SK-N-SH (cell line): ENCODE measurements around the gene RNGTT. TPM values are rescaled to one million over a fixed set of nuclear protein-coding genes. Genes with fewer than 3 reads are reported as not detected.

Experiments
- CTCF ChIA-PET: fragments of 300-600, 350-600 bp; formaldehyde crosslinking; extraction: SDS; loops from one replicate; lab custom pipeline; 2021; lab: Yijun Ruan, JAX
- POLR2A ChIA-PET: fragments of 350-600 bp; sonication (Branson Sonifier 250); formaldehyde crosslinking; extraction: SDS; loops from one replicate; lab custom pipeline; 2020; ENCODE audit warnings: antibody characterized with exemption, inconsistent platforms; lab: Yijun Ruan, JAX
- DNase-seq: peaks from one replicate; pipeline ENCODE4 v3.0.0; 2012
- H2AFZ ChIP-seq: fragments of 200-600 bp; sonication (generic); 2 replicates; pipeline ENCODE4 v1.8.1; 2016; ENCODE audit warnings: antibody characterized with exemption, mild to moderate bottlenecking, low read depth
- H3F3A ChIP-seq: fragments of 200-600 bp; sonication (generic); replicated peaks from 2 replicates; pipeline ENCODE3; 2016; ENCODE audit warnings: antibody characterized with exemption, mild to moderate bottlenecking; ENCODE audit not compliant: insufficient read depth
- H3K27ac ChIP-seq, 2 experiments: fragments of 200-500 bp in 1 of 2; fragments of 200-600 bp in 1 of 2; sonication (Bioruptor generic) in 1 of 2; sonication (generic), shearing (Covaris generic) in 1 of 2; 2 replicates each; pipeline versions ENCODE4 v1.5.1 to v1.6.1; 2014 to 2016; ENCODE audit warnings: low read depth in 2 of 2, inconsistent platforms in 1 of 2, low read length in 1 of 2, mild to moderate bottlenecking in 1 of 2, mixed read lengths in 1 of 2
- H3K27me3 ChIP-seq: fragments of 200-600 bp; sonication (generic), shearing (Covaris generic); 2 replicates; pipeline ENCODE4 v1.6.1; 2016; ENCODE audit warnings: mixed run types; ENCODE audit not compliant: insufficient read depth
- H3K36me3 ChIP-seq, 2 experiments: fragments of 200-500 bp in 1 of 2; fragments of 200-600 bp in 1 of 2; sonication (Bioruptor generic) in 1 of 2; sonication (generic) in 1 of 2; replicated peaks in 1 of 2; 2 replicates each; pipeline versions ENCODE3 to v1.5.1; 2014 to 2016; ENCODE audit warnings: low read length in 1 of 2, mild to moderate bottlenecking in 1 of 2; ENCODE audit not compliant: insufficient read depth in 2 of 2, control insufficient read depth in 1 of 2
- H3K4me1 ChIP-seq, 2 experiments: fragments of 200-500 bp in 1 of 2; fragments of 200-600 bp in 1 of 2; sonication (Bioruptor generic) in 1 of 2; sonication (generic), shearing (Covaris generic) in 1 of 2; 2 replicates each; pipeline versions ENCODE4 v1.5.1 to v1.6.1; 2014 to 2016; ENCODE audit warnings: low read depth in 1 of 2, low read length in 1 of 2, mixed run types in 1 of 2; ENCODE audit not compliant: insufficient read depth in 2 of 2, control insufficient read depth in 1 of 2
- H3K4me2 ChIP-seq: fragments of 200-600 bp; sonication (generic), shearing (Covaris generic); 2 replicates; pipeline ENCODE4 v1.6.1; 2017; ENCODE audit warnings: mixed run types
- H3K4me3 ChIP-seq, 2 experiments: fragments of 200-500 bp in 1 of 2; fragments of 200-600 bp in 1 of 2; sonication (Bioruptor generic) in 1 of 2; sonication (generic), shearing (Covaris generic) in 1 of 2; 2 replicates each; pipeline versions ENCODE4 v1.5.1 to v1.8.1; 2014 to 2016; ENCODE audit warnings: low read depth in 2 of 2, inconsistent platforms in 1 of 2, low read length in 1 of 2, mild to moderate bottlenecking in 1 of 2, mixed read lengths in 1 of 2, moderate library complexity in 1 of 2
- H3K79me2 ChIP-seq: fragments of 200-600 bp; sonication (generic); 2 replicates; pipeline ENCODE4 v1.8.1; 2017; ENCODE audit warnings: mild to moderate bottlenecking; ENCODE audit not compliant: insufficient read depth
- H3K9ac ChIP-seq: fragments of 200-600 bp; sonication (generic); 2 replicates; pipeline ENCODE4 v1.6.1; 2017; ENCODE audit warnings: mixed run types
- H3K9me2 ChIP-seq: fragments of 200-600 bp; sonication (generic); 2 replicates; pipeline ENCODE4 v1.6.1; 2017; ENCODE audit warnings: mixed run types
- H3K9me3 ChIP-seq: fragments of 200-600 bp; sonication (generic); 2 replicates; pipeline ENCODE4 v1.6.1; 2017; ENCODE audit warnings: mixed run types, mild to moderate bottlenecking, moderate library complexity
- H4K20me1 ChIP-seq: fragments of 200-600 bp; sonication (generic); 2 replicates; pipeline ENCODE4 v1.6.1; 2017; ENCODE audit warnings: mild to moderate bottlenecking, mixed run types; ENCODE audit not compliant: insufficient read depth
- EZH2phosphoT487 ChIP-seq: fragments of 200-600 bp; sonication (generic); IDR thresholded peaks from 2 replicates; pipeline ENCODE4 v1.6.1; 2017; ENCODE audit warnings: low read depth, mixed run types, mild to moderate bottlenecking, antibody characterized with exemption, moderate library complexity, borderline replicate concordance
- GABPA ChIP-seq: IDR thresholded peaks from 2 replicates; pipeline ENCODE4 v1.4.0; 2012; ENCODE audit warnings: low read depth, mild to moderate bottlenecking
- GATA2 ChIP-seq: sonication (generic); formaldehyde crosslinking; IDR thresholded peaks from 2 replicates; pipeline ENCODE4 v1.5.0; 2020; ENCODE audit warnings: mild to moderate bottlenecking, missing genetic modification reagents
- IRF3 ChIP-seq: fragments of 150-350 bp; IDR thresholded peaks from 2 replicates; pipeline ENCODE4 v1.6.1; 2016; ENCODE audit warnings: mild to moderate bottlenecking, low read depth, low read length
- MAX ChIP-seq: IDR thresholded peaks from 2 replicates; pipeline ENCODE4 v1.4.0; 2012; ENCODE audit warnings: low read depth
- MEF2A ChIP-seq: IDR thresholded peaks from 2 replicates; pipeline ENCODE4 v1.4.0; 2012; ENCODE audit warnings: low read depth, borderline replicate concordance
- MXI1 ChIP-seq: IDR thresholded peaks from 2 replicates; pipeline ENCODE4 v1.6.1; 2012; ENCODE audit warnings: mild to moderate bottlenecking, low read depth, low read length, improper control_type of control experiment
- PBX3 ChIP-seq: IDR thresholded peaks from 2 replicates; pipeline ENCODE4; 2012
- RAD21 ChIP-seq: IDR thresholded peaks from 2 replicates; pipeline ENCODE4 v1.6.1; 2012; ENCODE audit warnings: mild to moderate bottlenecking, low read length
- RCOR1 ChIP-seq: fragments of 150-350 bp; IDR thresholded peaks from 2 replicates; pipeline ENCODE4 v1.6.1; 2017; ENCODE audit warnings: antibody characterized with exemption, low read length
- REST ChIP-seq: IDR thresholded peaks from 2 replicates; pipeline ENCODE4 v1.6.1; 2012; ENCODE audit warnings: mild to moderate bottlenecking, low read depth, low read length, moderate library complexity
- TAF1 ChIP-seq: IDR thresholded peaks from 2 replicates; pipeline ENCODE4 v1.6.1; 2012; ENCODE audit warnings: low read depth, mild to moderate bottlenecking, low read length, moderate library complexity, borderline replicate concordance
- USF2 ChIP-seq: fragments of 150-350 bp; IDR thresholded peaks from 2 replicates; pipeline ENCODE4 v1.6.1; 2017; ENCODE audit warnings: antibody characterized with exemption, low read length, low read depth, borderline replicate concordance
- ZBTB33 ChIP-seq: IDR thresholded peaks from 2 replicates; pipeline ENCODE4 v1.4.0; 2012; ENCODE audit warnings: low read depth, borderline replicate concordance
- WGBS: methylation state at CpG from one replicate; pipeline ENCODE4 v1.1.6; 2017; ENCODE audit warnings: low lambda C conversion rate; 5-methylcytosine and 5-hydroxymethylcytosine counted together
- polyA plus RNA-seq, 3 experiments: library from polyadenylated mRNA; depleted of rRNA; stranded (reverse); fragments of >200 nt; gene quantifications; 2 replicates each; pipeline ENCODE4 v1.2.3, GENCODE V29; 2012
- TF ChIP-seq, protein P1 (sequence below): IDR thresholded peaks from 2 replicates; pipeline ENCODE4 v1.4.0; 2012; ENCODE audit warnings: low read depth, borderline replicate concordance
- TF ChIP-seq, protein P2 (sequence below): fragments of 200-600 bp; sonication (generic); IDR thresholded peaks from 2 replicates; pipeline ENCODE4 v1.6.1; 2017; ENCODE audit warnings: antibody characterized with exemption, mild to moderate bottlenecking, moderate library complexity

The RNGTT gene
- polyA plus RNA-seq, 1 of the 3 experiments (the other 2 are of a cell fraction) = 3.3 TPM

DNA sequence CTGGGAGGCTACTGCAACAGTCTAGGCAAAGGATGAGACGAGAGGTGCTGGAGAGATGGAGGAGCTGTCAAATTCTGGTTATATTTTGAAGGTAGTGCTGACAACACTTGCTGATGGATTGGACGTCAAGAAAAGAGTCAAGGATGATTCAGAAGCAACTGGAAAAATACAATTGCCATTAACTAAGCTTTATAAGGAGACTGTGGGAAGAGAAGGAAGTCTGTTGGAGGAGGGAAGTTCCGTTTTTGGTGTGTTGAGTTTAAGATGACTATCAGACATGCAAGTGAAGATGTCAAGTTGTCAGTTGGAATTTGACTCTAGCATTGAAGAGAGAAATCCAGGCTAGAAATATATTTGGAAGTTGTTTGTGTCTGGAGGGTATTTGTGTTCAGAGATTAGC lies 358.1 kb downstream of the RNGTT start:
- TF ChIP-seq IRF3 (no peak), MAX (no peak), GABPA (no peak), MXI1 (no peak), RAD21 (no peak), PBX3 (no peak), RCOR1 (no peak), EZH2phosphoT487 (no peak), GATA2 (no peak), ZBTB33 (no peak), TAF1 (no peak), MEF2A (no peak), REST (no peak), USF2 (no peak)
- TF ChIP-seq, protein P1, sequence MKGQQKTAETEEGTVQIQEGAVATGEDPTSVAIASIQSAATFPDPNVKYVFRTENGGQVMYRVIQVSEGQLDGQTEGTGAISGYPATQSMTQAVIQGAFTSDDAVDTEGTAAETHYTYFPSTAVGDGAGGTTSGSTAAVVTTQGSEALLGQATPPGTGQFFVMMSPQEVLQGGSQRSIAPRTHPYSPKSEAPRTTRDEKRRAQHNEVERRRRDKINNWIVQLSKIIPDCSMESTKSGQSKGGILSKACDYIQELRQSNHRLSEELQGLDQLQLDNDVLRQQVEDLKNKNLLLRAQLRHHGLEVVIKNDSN = no peak
- TF ChIP-seq, protein P2, sequence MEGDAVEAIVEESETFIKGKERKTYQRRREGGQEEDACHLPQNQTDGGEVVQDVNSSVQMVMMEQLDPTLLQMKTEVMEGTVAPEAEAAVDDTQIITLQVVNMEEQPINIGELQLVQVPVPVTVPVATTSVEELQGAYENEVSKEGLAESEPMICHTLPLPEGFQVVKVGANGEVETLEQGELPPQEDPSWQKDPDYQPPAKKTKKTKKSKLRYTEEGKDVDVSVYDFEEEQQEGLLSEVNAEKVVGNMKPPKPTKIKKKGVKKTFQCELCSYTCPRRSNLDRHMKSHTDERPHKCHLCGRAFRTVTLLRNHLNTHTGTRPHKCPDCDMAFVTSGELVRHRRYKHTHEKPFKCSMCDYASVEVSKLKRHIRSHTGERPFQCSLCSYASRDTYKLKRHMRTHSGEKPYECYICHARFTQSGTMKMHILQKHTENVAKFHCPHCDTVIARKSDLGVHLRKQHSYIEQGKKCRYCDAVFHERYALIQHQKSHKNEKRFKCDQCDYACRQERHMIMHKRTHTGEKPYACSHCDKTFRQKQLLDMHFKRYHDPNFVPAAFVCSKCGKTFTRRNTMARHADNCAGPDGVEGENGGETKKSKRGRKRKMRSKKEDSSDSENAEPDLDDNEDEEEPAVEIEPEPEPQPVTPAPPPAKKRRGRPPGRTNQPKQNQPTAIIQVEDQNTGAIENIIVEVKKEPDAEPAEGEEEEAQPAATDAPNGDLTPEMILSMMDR = no peak
- H3K4me1 ChIP-seq = no peaks in the 10 kb centered on the region
- no peaks in the 10 kb centered on the region for H3F3A ChIP-seq
- no peak overlapping the region for H2AFZ ChIP-seq
- H3K4me3 ChIP-seq = no peak overlapping the region
- H3K27ac ChIP-seq = no peak overlapping the region
- no peaks in the 10 kb centered on the region for H3K79me2 ChIP-seq
- no peak for DNase-seq
- no peaks in the 10 kb centered on the region for H3K9me3 ChIP-seq
- H3K9me2 ChIP-seq = no peaks in the 10 kb centered on the region
- POLR2A ChIA-PET = no interaction called here
- no peak overlapping the region for H3K9ac ChIP-seq
- 62% methylated on average over 3 of the region's 3 CpGs for WGBS
- CTCF ChIA-PET = no interaction called here
- no peaks in the 10 kb centered on the region for H3K36me3 ChIP-seq
- H3K4me2 ChIP-seq = no peak overlapping the region
- H3K27me3 ChIP-seq = no peaks in the 10 kb centered on the region
- H4K20me1 ChIP-seq = no peaks in the 10 kb centered on the region
